Testis (tissue), 3 donors: ENCODE measurements around the gene ALDOC. TPM values are rescaled to one million over a fixed set of nuclear protein-coding genes. Genes with fewer than 3 reads are reported as not detected.

Source experiments
- DNase-seq: peaks from one replicate; pipeline ENCODE4 v3.0.0-alpha.2; 2019
- H3K27ac ChIP-seq, 2 donors: fragments of 200-600 bp; sonication (generic); one replicate each; pipeline ENCODE4 v1.5.1; 2019
- H3K27me3 ChIP-seq: fragments of 200-600 bp; sonication (generic); one replicate; pipeline ENCODE4 v1.5.1; 2019
- H3K36me3 ChIP-seq: fragments of 200-600 bp; sonication (generic); one replicate; pipeline ENCODE4 v1.5.1; 2017; ENCODE audit warnings: low read depth; ENCODE audit errors: missing control alignments
- H3K4me1 ChIP-seq: fragments of 200-600 bp; sonication (generic); one replicate; pipeline ENCODE4 v1.5.1; 2019
- H3K4me3 ChIP-seq, 2 donors: fragments of 200-600 bp; sonication (generic); one replicate each; pipeline ENCODE4 v1.5.1; 2017 to 2019
- H3K9me3 ChIP-seq: fragments of 200-600 bp; sonication (generic); one replicate; pipeline ENCODE4 v1.5.1; 2017
- POLR2A ChIP-seq: fragments of 450-650 bp; IDR thresholded peaks from one replicate; pipeline ENCODE4 v1.6.1; 2017; ENCODE audit warnings: antibody characterized with exemption, mild to moderate bottlenecking, moderate library complexity
- WGBS, 2 donors: methylation state at CpG; one replicate each; pipeline ENCODE4 v1.1.5; 2018; 5-methylcytosine and 5-hydroxymethylcytosine counted together
- intact Hi-C: fragments of 100-400 bp; cut with DNase I; formaldehyde crosslinking; loops from one replicate; pipeline ENCODE4 v1.15.1; 2023; ENCODE audit warnings: low total_unique reads
- polyA plus RNA-seq: library from polyadenylated mRNA; stranded (reverse); fragments of 350-450 nt; fragmentation: Illumina TruSeq; extraction: RNeasy Lipid Tissue Mini Kit (QIAGEN cat#74804); gene quantifications from one replicate; pipeline ENCODE4 v1.2.3, GENCODE V29; 2014; ENCODE audit warnings: low read depth, low replicate concordance; ENCODE audit not compliant: insufficient read depth
- total RNA-seq, 2 donors: library from RNA; depleted of rRNA; stranded (reverse); fragments of >200 nt; gene quantifications; one replicate each; pipeline ENCODE4 v1.2.3, GENCODE V29; 2016
- TF ChIP-seq, protein P1 (sequence below), 3 experiments: fragments of 450-650 bp in 2 of 3; fragments of 200-600 bp in 1 of 3; sonication (generic) in 1 of 3; IDR thresholded peaks; one replicate each; pipeline ENCODE4 v1.5.1; 2016 to 2019; ENCODE audit warnings: antibody characterized with exemption in 3 of 3, mild to moderate bottlenecking in 2 of 3, moderate library complexity in 1 of 3

Gene ALDOC
- total and polyA plus RNA-seq, 3 donors from 2014 or later: 29.2 to 65.8 (median 30.7) TPM

DNA sequence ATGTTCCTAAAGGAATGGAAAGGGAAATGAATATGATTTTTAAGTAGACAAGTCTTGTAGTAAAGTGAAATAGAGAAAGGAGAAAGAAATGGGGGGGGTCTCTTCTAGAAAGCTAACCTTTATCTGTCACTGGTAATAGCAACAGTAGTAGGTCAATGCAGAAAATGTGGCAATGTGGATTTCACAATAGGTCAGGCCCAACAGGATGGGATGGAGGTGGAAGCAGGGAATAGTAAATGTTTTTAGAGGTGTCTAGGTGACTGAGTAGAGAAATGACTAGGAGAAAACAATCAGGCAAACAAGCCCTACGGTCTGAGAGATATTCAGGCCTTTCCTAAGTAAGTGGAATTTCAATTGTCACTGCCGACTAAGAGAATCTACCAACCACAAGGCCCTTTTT is 43.3 kb upstream of the ALDOC start:
- Histone ChIP-seq H3K4me3 (no peak overlapping the region), H3K4me1 (no peaks in the 10 kb centered on the region), H3K36me3 (no peaks in the 10 kb centered on the region), H3K9me3 (no peaks in the 10 kb centered on the region), H3K27me3 (no peaks in the 10 kb centered on the region), H3K27ac (no peak overlapping the region)
- TF ChIP-seq POLR2A: no peak
- TF ChIP-seq, protein P1, sequence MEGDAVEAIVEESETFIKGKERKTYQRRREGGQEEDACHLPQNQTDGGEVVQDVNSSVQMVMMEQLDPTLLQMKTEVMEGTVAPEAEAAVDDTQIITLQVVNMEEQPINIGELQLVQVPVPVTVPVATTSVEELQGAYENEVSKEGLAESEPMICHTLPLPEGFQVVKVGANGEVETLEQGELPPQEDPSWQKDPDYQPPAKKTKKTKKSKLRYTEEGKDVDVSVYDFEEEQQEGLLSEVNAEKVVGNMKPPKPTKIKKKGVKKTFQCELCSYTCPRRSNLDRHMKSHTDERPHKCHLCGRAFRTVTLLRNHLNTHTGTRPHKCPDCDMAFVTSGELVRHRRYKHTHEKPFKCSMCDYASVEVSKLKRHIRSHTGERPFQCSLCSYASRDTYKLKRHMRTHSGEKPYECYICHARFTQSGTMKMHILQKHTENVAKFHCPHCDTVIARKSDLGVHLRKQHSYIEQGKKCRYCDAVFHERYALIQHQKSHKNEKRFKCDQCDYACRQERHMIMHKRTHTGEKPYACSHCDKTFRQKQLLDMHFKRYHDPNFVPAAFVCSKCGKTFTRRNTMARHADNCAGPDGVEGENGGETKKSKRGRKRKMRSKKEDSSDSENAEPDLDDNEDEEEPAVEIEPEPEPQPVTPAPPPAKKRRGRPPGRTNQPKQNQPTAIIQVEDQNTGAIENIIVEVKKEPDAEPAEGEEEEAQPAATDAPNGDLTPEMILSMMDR (IDR thresholded peaks at IDR 0.05): no peak
- intact Hi-C loops: no loop called here
- WGBS, 2 donors: 87 to 89% methylated on average over 2 of the region's 2 CpGs
- DNase-seq: no peak

DNA sequence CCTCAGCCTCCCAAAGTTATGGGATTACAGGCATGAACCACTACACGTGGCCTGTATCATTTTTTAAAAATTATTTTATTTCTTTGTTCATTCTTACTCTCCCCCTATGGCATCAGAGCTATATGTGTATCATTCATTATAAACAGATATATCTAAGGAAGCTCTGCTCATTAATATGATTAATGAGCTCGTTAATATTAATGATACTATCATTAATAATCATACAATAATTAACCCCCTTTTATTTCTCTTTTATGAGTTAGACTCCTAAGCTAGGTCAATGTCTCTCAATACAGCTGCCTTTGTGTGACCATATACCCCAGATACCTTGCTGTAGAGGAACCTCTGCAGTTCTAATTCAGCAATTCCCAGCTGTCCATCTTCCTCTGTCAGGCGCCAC is 41.8 kb upstream of the ALDOC start:
- Histone ChIP-seq H3K4me3 (no peak overlapping the region), H3K27me3 (no peaks in the 10 kb centered on the region), H3K27ac (no peak overlapping the region), H3K36me3 (no peaks in the 10 kb centered on the region), H3K4me1 (no peaks in the 10 kb centered on the region), H3K9me3 (no peaks in the 10 kb centered on the region)
- DNase-seq: no peak
- TF ChIP-seq, protein P1 (IDR thresholded peaks at IDR 0.05): no peak
- TF ChIP-seq POLR2A: no peak
- intact Hi-C loops: no loop called here
- WGBS, 2 donors: 91 to 96% methylated on average over 3 of the region's 3 CpGs

DNA sequence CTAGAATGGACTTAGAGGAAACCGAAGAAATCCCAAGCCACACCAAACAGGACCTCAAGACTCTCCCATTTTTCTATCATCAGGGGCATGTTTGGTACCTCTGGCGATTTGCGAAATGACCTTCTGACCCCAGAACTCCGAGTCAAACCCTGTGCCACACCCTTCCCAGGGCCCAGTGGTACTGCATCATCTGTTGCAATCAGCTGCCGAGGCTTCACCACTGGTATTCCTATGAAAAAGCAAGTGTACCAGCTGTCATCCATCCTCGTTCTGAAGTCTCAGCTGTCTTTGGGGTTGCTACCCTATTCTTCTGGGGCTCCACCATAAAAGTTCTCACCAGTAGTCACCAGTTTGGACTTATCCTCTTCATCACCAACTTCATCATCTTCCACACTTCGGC is 39.6 kb upstream of the ALDOC start:
- whole genome bisulfite sequencing, 2 donors: 83 to 89% methylated on average over 7 of the region's 7 CpGs

DNA sequence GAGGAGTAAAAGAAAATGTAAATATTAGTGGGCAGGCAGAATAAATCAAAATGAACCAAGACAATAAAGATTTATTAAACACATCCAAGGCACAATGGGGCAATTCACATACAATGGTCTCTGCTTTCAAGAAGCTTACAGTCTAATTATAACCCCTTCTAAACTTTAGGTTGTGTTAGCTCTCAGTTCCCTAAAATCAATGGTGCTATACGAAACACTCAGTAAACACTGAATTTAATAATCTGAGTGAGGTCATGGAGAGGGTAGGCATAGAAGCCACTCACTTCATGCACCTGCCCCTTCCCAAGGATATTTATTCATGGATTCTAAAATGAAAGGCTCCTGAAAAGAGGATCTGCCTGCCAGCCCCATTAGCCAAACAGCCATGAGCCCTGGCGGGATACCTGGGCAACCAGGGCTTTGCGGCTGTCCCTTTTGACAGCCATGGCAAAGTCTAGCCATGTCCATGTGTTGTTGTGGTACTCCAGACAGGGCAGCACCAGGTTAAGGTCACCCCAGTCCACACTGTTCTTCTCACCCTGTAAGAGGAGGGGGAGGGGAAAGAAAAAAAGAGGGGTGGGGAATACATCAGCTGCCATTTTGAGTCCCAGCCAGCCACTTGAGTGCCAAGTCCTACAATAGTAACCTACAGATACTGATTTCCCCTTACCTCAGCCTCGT is 38.7 kb upstream of the ALDOC start:
- Histone ChIP-seq H3K36me3 (no peaks in the 10 kb centered on the region), H3K4me1 (no peaks in the 10 kb centered on the region)
- WGBS, 2 donors: 76 to 86% methylated on average over 4 of the region's 4 CpGs

More for the DNA sequence above, 39.6 kb upstream of the ALDOC start:
- H3K4me1 ChIP-seq: no peaks in the 10 kb centered on the region
- no peak overlapping the region for H3K27ac ChIP-seq
- no peak for DNase-seq
- no peaks in the 10 kb centered on the region for H3K36me3 ChIP-seq
- no peak overlapping the region for H3K4me3 ChIP-seq
- intact Hi-C loops: no loop called here
- no peak for TF ChIP-seq POLR2A
- TF ChIP-seq, protein P1 (IDR thresholded peaks at IDR 0.05): no peak
- H3K27me3 ChIP-seq: no peaks in the 10 kb centered on the region
- no peaks in the 10 kb centered on the region for H3K9me3 ChIP-seq

More for the DNA sequence above, 38.7 kb upstream of the ALDOC start:
- no peaks in the 10 kb centered on the region for H3K9me3 ChIP-seq
- no peak for TF ChIP-seq POLR2A
- TF ChIP-seq, protein P1 (IDR thresholded peaks at IDR 0.05): no peak
- intact Hi-C loops: no loop called here
- no peak overlapping the region for H3K27ac ChIP-seq
- no peaks in the 10 kb centered on the region for H3K27me3 ChIP-seq
- no peak overlapping the region for H3K4me3 ChIP-seq
- DNase-seq: no peak
